ENCODE data around the gene RNF103.
"Not testable (repeated sequence)": the region's sequence is repeated elsewhere in the genome, so short reads cannot be mapped to it uniquely, and the experiment has no call there.

Gene RNF103

GRCh38 chr2:86624267-86624547, 542 bp upstream of the RNF103 start:
- DNase-seq (ENCODE audit: low spot score): no peak

DNA sequence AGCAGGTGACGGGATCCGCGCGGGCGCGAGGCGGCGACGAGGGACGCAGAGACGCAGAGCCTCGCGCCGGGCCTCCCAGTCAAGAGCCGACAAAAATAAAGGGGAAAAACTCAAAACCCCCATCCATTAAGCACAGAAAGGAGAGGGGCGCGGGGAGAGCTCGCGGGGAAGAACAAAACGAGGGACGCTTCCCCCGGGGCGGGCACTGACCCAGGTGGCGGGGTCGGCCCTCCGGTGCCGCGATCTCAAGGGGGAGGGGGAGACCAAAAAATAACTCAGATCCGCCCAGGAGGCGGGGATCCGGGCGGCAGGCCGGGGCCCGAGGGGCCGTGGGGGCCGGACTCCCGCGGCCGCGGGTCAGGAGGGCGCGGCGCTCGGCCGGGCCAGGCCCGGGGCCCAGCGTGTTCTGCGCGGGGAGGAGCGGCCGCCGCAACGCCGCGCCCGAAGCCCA, 597 bp downstream of the RNF103 start:
- peak; percentile 55 for DNase-seq (ENCODE audit: low spot score)

DNA sequence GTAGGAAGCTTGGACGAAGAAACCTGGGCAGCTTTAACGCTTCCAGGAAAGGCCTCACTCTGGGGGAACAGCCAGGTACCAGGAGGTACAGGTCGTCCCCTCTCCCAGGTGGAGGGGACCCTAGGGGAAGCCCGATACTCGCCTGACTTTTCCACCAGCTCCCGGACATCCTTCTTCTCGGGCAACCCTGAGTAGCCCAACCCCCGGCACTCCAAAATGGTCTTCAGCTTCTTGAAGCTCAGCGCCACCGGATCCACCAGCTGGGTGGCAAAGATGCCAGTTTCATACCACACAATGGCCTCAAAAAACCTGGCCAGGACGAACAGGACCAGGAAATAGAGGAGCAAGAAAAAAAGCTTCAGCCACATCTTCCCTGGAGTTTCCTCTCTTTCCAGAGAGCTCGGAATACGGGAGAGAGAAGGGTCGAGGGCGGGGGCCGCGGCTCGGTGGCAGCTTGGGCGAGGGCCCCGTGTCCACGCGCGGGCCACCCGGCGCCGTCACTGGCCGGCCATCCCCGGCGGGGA, 1.1 kb downstream of the RNF103 start:
- DNase-seq (ENCODE audit: low spot score): peak; percentile 47

GRCh38 chr2:86621280-86621943, 2.3 kb downstream of the RNF103 start:
- peak; percentile 8 for DNase-seq (ENCODE audit: low spot score)

GRCh38 chr2:86617738-86618137, 5.9 kb downstream of the RNF103 start:
- no peak for DNase-seq (ENCODE audit: low spot score)

GRCh38 chr2:86617153-86617552, 6.5 kb downstream of the RNF103 start:
- DNase-seq (ENCODE audit: low spot score): no peak

- no peak for DNase-seq (ENCODE audit: low spot score)
Observed at GRCh38 chr2:86616502-86616901, 7.2 kb downstream of the RNF103 start.

DNA sequence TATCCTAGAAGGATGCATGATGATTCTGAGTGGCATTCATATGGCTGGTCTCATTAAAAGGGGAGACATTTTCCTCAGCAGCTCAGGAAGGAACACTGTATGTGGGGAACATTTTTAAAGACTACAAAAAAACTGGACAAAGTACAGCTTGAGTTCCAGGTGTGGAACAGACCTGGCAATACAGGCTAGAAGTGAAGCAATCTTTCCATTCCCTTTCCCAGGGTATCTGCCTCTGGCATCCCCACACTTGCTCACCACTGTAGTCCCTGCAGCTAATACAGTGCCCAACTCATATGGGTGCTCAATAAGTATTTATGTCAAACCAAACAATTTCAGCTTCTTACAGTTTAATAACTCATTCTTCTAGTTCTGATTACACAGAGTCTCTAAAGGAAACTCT, 8.1 kb downstream of the RNF103 start:
- no peak for DNase-seq (ENCODE audit: low spot score)

- no peak for DNase-seq (ENCODE audit: low spot score)
Observed at GRCh38 chr2:86613515-86613914, 10.2 kb downstream of the RNF103 start.

DNA sequence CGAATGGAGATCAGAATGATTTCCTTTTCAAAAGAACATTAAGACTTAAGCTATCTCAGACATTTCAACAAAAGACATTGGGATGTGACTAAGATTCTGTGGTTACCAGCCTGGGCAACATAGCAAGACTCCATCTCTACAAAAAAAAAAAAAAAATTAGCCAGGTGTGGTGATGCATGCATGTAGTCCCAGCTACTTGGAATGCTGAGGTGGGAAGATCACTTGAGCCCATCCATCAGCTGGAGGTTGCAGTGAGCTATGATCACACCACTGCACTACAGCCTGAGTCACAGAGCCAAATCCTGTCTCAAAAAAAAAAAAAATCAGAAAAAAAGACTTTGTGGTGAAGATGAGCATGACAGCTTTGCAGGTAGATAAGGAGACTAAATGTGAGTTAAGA, 12.8 kb downstream of the RNF103 start:
- DNase-seq (ENCODE audit: low spot score): no peak

DNA sequence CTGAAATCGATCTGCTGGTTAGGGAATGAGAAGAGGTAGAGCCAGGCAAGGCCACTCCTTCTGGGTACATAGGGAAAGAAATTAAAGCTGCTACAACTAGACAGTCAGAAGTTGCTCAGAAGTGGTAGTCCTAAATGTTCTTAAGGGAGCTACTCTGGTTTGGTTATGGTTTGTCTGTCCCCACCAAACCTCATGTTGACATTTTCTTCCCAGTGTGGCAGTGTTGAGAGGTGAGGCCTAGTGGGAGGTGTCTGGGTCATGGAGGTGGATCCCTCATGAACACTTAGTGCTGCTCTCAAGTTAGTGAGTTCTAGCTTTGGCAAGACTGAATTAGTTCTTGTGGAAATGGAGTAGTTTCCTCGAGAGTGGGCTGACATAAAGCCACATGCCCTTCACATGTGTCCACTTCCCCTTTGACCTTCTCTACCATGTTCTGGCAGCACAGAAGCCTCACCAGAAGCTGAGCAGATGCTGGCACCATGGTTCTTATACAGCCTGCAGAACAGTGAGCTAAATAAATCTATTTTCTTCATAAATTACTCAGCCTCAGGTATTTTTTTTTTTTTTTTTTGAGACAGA, 14.7 kb downstream of the RNF103 start:
- no peak for DNase-seq (ENCODE audit: low spot score)

- peak; percentile 39 for DNase-seq (ENCODE audit: low spot score)
Observed at GRCh38 chr2:86603905-86604304, 19.8 kb downstream of the RNF103 start.

- no peak for DNase-seq (ENCODE audit: low spot score)
Observed at GRCh38 chr2:86598966-86599365, 24.7 kb downstream of the RNF103 start.

GRCh38 chr2:86596118-86596517, 27.5 kb downstream of the RNF103 start:
- DNase-seq (ENCODE audit: low spot score): no peak

GRCh38 chr2:86593266-86593665, 30.4 kb downstream of the RNF103 start:
- DNase-seq (ENCODE audit: low spot score): no peak

DNA sequence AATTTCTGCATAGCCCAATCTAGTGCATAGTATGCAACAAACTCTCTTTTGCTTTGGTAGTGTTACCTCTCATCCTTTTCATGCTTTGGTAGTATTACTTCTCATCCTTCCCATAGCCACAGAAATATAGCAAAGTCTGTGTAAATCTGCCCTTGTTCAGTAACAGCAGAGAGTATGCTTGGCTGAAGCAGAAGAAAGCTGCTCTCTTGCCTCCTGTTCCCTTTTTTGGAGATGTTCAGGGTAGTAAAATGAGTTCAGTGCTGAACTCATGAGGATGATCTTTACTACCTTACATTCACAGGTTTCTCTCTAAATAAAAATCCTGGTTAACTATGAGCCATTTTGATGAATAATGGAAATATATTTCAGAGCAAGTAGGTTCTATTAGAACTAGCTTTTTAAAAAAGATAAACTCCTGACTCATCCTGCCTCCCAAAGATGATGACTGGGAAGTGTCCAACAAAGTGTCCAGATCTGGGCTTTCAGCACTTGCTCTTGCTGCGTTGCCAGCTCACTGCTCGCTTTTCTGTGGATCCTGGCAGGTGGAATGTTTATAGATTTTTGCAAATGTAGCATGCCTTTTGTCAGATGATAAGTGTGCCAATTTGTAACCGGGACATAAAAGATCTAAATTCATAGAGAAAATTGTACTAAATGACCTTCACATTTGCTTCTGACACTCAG, 31.0 kb downstream of the RNF103 start:
- DNase-seq (ENCODE audit: low spot score): no peak

DNA sequence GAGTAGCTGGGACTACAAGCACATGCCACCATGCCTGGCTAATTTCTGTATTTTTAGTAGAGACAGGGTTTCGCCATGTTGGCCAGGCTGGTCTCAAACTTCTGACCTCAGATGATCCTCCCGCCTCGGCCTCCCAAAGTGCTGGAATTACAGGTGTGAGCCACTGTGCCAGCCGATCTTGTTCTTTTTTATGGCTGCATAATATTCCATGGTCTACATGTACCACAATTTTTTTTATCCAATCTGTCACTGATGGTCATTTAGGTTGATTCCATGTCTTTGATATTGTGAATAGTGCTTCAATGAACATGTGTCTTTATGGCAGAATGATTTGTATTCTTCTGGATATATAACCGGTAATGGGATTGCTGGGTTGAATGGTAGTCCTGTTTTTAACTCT, 34.0 kb downstream of the RNF103 start:
- DNase-seq (ENCODE audit: low spot score): not testable (repeated sequence)

DNA sequence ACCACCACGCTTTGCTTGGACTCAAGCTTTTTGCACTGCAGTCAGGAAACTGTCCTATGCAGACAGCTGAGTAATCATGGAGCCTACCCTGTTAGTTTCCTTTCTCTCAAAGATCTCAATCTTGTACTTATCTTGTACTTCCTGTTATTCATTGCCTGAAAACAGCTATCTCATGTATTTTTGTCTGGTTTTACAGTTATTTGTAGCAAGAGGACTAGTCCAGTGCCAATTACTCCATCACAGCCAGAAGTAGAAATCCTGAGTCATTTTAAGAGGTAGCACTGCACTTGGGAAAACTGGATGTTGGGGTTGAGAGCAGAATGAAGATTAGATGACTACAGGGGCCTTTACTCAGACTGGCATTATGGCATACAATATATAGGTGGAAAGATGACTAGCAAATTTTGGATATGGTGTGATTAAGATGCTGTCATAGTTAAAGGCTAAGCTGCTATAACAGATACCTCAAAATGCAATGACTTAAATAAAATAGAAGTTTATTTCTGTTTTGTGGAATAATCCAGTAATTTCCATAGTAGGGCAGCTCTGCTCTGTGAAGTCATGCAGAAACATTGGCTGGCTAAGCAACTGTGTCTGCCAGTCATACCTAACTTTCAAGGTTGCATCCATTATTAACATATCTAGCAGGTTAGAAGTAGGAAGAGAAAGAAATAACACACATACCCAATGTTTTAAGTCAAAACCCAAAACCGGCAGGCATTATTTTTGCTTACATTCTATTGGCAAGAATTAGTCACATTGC, 39.3 kb downstream of the RNF103 start:
- no peak for DNase-seq (ENCODE audit: low spot score)

DNA sequence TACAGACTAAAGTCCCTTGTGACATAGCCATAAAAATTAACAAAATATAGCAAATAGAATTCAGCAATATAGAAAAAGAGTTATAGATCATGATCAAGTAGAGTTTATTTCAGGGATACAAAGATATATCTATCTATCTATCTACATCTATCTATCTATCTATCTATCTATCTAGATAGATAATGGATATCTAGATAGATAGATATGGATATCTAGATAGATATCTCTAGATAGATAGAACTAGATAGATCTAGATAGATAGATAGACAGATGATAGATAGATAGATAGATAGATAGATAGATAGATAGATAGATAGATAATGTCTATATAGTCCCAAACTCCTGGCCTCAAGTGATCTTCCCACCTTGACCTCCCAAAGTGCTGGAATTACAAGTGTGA, 43.1 kb downstream of the RNF103 start:
- DNase-seq (ENCODE audit: low spot score): no peak

GRCh38 chr2:86577817-86578456, 45.7 kb downstream of the RNF103 start:
- no peak for DNase-seq (ENCODE audit: low spot score)

GRCh38 chr2:86570059-86570458, 53.6 kb downstream of the RNF103 start:
- no peak for DNase-seq (ENCODE audit: low spot score)

- no peak for DNase-seq (ENCODE audit: low spot score)
Observed at GRCh38 chr2:86566821-86567190, 56.9 kb downstream of the RNF103 start.
